HG03135 (cell line): ENCODE measurements around the gene BET1L.
"Not testable (repeated sequence)": the region's sequence is repeated elsewhere in the genome, so short reads cannot be mapped to it uniquely, and the experiment has no call there.

Experiments used
- ATAC-seq: cut with Tn5 transposase; IDR thresholded peaks from one replicate; pipeline ENCODE4 v1.9.1; 2021; ENCODE audit warnings: mild to moderate bottlenecking, moderate library complexity; ENCODE audit not compliant: unreplicated experiment

BET1L gene

GRCh38 chr11:197741-198235, 9.4 kb downstream of the BET1L start:
- ATAC-seq: no peak

DNA sequence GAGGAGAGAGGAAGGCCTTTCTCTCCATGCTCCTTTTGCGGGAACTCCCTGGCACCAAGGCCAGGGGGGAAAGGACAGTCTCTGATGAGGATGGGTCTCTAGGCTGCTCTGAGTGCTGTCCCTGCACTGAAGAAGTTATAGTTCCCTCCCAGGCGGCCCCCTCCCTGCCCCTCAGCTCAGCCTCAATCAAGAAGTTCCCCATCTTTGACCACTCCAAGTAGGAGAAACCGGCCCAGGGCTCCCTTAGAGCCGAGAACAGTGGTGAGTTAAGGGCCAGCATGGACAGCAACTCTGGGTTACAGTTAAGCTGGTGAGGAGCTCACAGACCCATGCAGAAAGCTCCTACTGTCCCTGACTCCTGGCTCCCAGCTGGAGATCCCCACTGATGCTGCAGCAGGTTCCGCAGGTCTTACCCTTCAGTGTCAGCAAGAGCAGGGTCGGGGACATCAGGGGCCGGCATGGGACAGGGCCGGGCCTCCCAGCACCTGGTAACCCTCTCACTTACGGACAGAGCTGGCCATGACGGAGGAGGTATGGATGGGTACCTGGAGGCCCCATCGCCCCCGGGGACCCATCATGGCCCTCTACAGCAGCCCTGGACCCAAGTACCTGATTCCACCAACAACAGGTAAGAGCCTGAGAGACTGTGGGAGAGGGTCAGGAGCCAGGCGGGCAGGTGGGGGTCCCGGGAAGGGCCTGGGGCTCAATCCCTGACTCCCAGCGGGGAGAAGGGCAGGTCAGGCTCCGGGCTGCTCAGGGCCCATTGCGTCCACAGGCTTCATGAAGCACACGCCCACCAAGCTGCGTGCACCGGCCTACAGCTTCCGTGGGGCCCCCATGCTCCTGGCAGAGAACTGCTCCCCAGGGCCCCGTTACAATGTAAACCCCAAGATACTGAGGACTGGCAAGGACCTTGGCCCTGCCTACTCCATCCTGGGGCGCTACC, 10.1 kb downstream of the BET1L start:
- no peak for ATAC-seq

DNA sequence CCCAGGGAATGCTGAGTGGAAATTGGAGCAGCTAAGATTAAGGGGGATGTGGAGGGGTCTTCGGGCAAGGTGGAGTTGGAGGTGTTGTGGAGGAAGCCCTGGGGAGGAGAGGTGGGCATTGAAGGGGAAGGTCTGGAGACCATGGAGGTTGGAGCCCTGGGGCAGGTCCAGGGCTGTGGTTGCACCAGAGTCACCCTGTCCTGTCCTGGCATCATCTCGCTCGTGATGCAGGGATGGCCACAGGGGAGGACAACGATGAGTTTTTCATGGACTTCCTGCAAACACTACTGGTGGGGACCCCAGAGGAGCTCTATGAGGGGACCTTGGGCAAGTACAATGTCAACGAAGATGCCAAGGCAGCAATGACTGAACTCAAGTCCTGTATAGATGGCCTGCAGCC, 13.7 kb downstream of the BET1L start:
- ATAC-seq: not testable (repeated sequence)

DNA sequence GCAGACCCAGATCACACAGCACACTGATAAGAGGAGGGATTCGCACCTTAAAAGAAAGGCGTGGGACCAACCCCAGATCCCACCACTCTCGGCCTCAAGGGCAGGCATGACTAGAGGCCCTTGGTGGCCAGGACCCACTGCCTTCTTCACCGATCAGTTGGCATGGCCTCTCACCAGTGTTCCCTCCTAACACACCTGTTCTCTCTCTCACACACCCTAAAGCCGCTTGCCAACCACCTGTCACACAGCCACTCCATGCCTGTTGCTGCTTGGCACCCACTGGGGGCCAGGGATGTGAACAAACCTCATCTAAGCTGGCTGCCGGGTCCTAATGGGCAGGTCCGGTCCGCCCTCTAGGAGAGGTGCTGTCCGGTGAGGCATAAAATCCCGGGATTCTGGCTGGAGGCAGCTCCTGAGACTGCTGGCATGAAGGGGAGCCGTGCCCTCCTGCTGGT, 14.5 kb downstream of the BET1L start, which contains the start of gene SCGB1C1:
Gene SCGB1C1 (plus strand): TSS at position 405 of the 455 bp plus-strand sequence. CDS start 22 bp downstream, at position 427.
- not testable (repeated sequence) for ATAC-seq

DNA sequence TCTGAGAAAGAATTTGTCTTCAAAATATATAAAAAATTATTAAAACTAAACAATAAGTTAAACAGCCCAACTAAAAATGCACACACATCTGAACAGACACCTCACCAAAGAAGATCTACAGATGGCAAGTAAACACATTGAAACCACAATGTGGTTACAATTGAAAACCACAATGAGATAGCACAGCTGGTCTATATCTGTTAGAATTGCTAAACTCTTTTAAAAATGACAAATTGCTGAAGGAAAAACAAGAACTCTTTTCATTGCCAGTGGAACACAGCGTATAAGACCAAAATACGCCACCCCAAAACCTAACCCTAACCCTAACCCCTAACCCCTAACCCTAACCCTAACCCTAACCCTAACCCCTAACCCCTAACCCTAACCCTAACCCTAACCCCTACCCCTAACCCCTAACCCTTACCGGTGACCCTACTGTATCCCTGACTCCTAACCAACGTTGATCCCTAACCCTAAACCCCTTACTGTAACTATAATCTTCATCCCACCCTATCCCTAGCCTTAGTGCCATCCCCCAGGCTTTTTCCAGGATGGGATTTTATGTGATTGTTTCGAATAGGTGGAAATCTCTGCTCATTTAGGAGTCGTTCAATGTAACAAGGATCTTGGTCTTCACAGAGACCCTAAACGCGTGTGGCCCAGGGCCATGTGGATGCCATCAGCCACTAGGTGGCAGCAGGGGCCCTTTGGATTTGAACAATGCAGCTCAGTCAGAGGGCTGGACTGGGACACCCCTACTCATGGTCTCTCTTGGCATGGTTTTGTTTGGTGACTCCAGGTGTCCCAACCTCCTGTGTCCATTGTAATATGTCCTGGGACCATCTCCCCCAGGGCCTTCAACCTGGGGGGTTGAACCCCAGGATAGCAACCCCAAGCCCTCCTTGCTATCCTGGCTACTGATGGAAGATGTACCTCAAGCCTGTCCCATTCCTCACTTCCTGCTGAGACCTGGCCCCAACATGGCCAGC, 15.4 kb downstream of the BET1L start:
- ATAC-seq: not testable (repeated sequence)

GRCh38 chr11:190546-190945, 16.7 kb downstream of the BET1L start:
- ATAC-seq: not testable (repeated sequence)

DNA sequence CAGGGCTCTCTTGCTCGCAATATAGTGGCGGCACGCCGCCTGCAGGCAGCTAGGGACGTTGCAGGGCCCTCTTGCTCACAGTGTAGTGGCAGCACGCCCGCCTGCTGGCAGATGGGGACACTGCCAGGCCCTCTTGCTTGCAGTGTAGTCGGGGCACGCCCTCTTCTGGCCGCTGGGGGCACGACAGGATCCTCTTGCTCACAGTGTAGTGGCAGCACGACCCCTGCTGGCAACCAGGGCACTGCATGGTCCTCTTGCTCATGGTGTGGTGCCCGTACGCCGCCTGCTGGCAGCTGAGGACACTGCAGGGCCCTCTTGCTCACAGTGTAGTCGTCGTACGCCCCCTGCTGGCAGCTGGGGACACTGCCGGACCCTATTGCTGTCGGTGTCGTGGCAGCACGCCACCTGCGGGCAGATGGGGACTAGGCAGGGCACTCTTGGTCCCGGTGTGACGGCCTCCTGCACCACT, 17.3 kb downstream of the BET1L start:
- ATAC-seq: peak; percentile 80

DNA sequence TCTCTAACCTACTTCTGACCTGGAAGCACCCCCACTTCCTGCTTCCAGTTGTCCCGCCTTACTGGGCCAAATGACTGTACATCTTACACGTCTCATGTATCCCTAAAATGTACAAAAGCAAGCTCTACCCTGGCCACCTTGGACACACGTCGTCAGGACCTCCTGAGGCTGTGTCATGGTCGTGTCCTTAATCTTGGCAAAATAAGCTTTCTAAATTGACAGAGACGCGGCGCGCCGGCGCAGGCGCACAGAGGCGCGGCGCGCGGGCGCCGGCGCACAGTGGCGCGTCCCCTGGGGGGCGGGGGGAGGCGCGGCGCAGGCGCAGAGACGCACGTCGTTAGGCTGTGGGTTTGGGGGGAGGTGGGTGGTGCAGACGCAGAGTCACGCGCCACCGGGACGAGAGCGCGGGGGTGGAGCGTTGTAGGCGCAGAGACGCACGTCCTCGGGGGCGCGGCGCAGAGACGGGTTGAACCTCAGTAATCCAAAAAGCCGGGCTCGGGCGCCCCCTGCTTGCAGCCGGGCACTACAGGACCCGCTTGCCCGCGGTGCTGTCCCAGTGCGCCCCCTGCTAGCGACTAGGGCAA, 17.9 kb downstream of the BET1L start:
- ATAC-seq: peak; percentile 25

DNA sequence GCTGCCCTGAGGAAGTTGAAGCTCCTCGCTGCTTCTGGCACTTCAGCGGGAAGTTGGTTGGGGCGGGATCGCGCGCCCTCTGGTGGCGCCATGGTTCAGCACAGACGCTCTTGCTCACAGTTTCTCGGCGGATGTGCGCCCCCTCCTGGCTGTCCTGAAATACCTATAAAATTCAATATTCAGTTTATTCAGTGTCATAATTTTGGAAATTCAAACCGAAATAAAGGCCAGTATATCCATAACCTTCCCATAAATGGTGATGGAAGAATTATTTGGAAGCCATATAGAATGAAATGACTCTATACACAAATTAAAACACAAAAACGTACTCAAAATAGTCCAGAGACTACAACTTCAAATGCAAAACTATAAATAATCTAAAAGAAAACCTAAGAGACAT, 27.0 kb downstream of the BET1L start:
- ATAC-seq: not testable (repeated sequence)
